ENCODE data around the gene ZMYND8. TPM values are rescaled to one million over a fixed set of nuclear protein-coding genes. Genes with fewer than 3 reads are reported as not detected.

ZMYND8 gene
- total RNA-seq, 1 experiment from 2014 or later: 107 TPM

- no peak overlapping the region for H3K27ac ChIP-seq
- BruUV-seq (replicated peaks): no TSS peak
- peaks cover 43% of the 10 kb centered on the region for H3F3A ChIP-seq (ENCODE audit: insufficient read depth, low read depth)
- H3K9me3 ChIP-seq (ENCODE audit: insufficient read depth, low read depth): no peaks in the 10 kb centered on the region
- ChIA-PET POLR2A (ENCODE audit: unreplicated experiment) (interaction anchor here (0.6 kb wide), 2 partner anchors 69 to 1044 kb away, joined by 3 to 8 read pairs; no protein-coding TSS in a partner anchor), CTCF (no interaction called here)
- no peaks in the 10 kb centered on the region for H3K9me2 ChIP-seq (ENCODE audit: insufficient read depth)
- H3K4me3 ChIP-seq: no peak overlapping the region
- no peaks in the 10 kb centered on the region for H4K20me1 ChIP-seq (ENCODE audit: insufficient read depth)
- H2AFZ ChIP-seq: no peak overlapping the region
- TF ChIP-seq EZH2 (IDR thresholded peaks at IDR 0.05; ENCODE audit: low read depth): no peak
- no peak for TF ChIP-seq CTCF (conservative IDR thresholded peaks at IDR 0.05)
- no peak for DNase-seq
- 0 out of 2 replicates have a peak, but pooled peaks cover under 1% of the 10 kb centered on the region for H3K36me3 ChIP-seq (ENCODE audit: low read depth)
- H3K79me2 ChIP-seq (ENCODE audit: low read depth): no peaks in the 10 kb centered on the region
- peaks cover 49% of the 10 kb centered on the region for H3K4me1 ChIP-seq (replicated peaks; ENCODE audit: insufficient read depth)
- no peaks in the 10 kb centered on the region for H3K27me3 ChIP-seq (ENCODE audit: insufficient read depth, low read depth)
- intact Hi-C loops (cut with micrococcal nuclease; ENCODE audit: unreplicated experiment): no loop called here
- H3K4me2 ChIP-seq: no peak overlapping the region
These were observed 153.5 kb downstream of the ZMYND8 start for GRCh38 chr20:47202733-47203667.

GRCh38 chr20:47201074-47201730 lies 155.3 kb downstream of the ZMYND8 start:
- no peak overlapping the region for H3K27ac ChIP-seq

More at GRCh38 chr20:47201074-47201730, 155.3 kb downstream of the ZMYND8 start:
- peaks cover 29% of the 10 kb centered on the region for H3F3A ChIP-seq (ENCODE audit: insufficient read depth, low read depth)
- no peaks in the 10 kb centered on the region for H3K36me3 ChIP-seq (ENCODE audit: low read depth)
- H3K4me1 ChIP-seq (replicated peaks; ENCODE audit: insufficient read depth): peaks cover 41% of the 10 kb centered on the region
- H3K79me2 ChIP-seq (ENCODE audit: low read depth): no peaks in the 10 kb centered on the region
- ChIA-PET CTCF (no interaction called here), POLR2A (ENCODE audit: unreplicated experiment) (no interaction called here)
- H2AFZ ChIP-seq: no peak overlapping the region
- no peaks in the 10 kb centered on the region for H3K9me2 ChIP-seq (ENCODE audit: insufficient read depth)
- intact Hi-C loops (cut with micrococcal nuclease; ENCODE audit: unreplicated experiment): no loop called here
- no peak for DNase-seq
- no peak for TF ChIP-seq CTCF (conservative IDR thresholded peaks at IDR 0.05)
- TF ChIP-seq EZH2 (IDR thresholded peaks at IDR 0.05; ENCODE audit: low read depth): no peak
- no TSS peak for BruUV-seq (replicated peaks)
- no peaks in the 10 kb centered on the region for H3K9me3 ChIP-seq (ENCODE audit: insufficient read depth, low read depth)
- H3K4me3 ChIP-seq: no peak overlapping the region
- H3K4me2 ChIP-seq: no peak overlapping the region
- no peaks in the 10 kb centered on the region for H3K27me3 ChIP-seq (ENCODE audit: insufficient read depth, low read depth)
- no peaks in the 10 kb centered on the region for H4K20me1 ChIP-seq (ENCODE audit: insufficient read depth)
